ENCODE results near the gene CDC23.

GRCh38 chr5:138257583-138257982, 44.5 kb upstream of the CDC23 start:
- no peak for TF ChIP-seq SRF (IDR thresholded peaks at IDR 0.05; ENCODE audit: low read depth, low read length)
- no peak for TF ChIP-seq POLR2A (IDR thresholded peaks at IDR 0.05; ENCODE audit: control extremely low read depth in 1 of 2, low read depth in 2 of 2, low read length in 2 of 2)
- no peak for TF ChIP-seq CTCF (IDR thresholded peaks at IDR 0.05; ENCODE audit: control extremely low read depth in 1 of 3, insufficient read depth in 1 of 3, low read depth in 1 of 3, low read length in 3 of 3)
